NCI-H2196 treated with DMSO at 0.1 percent for 48 hours (cell line): ENCODE data around the gene CDX2.
"Not testable (repeated sequence)": the region's sequence is repeated elsewhere in the genome, so short reads cannot be mapped to it uniquely, and the experiment has no call there.

ENCODE experiments used
- DNase-seq: peaks from one replicate; lab custom pipeline; 2025; ENCODE audit not compliant: unreplicated experiment; lab: John Stamatoyannopoulos, UW

The CDX2 gene

DNA sequence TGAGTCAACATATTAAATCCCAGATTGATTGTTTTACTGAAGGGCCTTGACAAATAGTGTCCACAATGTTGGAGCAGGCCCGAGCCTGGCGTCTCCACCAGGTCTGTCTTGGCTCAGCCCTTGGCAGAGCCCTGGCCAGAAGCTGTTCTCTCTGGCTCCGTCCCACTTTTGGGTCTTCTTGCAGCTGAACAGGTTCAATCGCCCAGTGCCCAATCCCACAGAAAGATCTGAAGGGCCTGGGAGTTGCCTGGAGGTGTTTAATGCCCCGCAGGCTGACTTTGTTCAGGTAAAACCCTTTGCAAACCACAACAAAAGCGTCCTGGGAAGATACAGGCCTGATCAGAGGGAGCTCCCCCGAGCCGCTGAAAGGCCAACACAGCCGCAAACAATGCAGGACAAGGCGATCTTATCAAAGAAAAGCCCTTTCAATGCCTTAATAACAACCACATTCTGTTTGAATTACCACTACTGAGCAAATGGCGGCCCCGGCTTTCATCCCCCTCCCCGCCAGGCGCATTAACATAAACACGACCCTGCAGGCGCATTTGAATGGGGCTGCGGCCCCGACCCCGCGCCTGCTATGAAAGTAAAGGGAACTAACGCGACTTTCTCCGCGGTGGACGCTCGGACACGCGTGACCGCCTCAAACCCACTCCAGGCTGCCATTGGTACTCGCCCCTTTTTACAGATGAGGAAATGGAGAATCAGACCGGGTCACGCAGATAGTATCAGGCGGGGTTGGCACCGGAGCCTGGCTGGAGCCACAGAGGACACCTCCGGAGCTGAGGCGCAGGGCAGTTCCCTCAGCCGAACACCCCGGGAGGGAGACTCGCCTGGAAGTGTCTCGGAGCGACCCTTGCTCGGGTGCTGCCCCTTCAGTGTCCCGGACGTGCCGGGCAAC lies 3.1 kb downstream of the CDX2 start:
- DNase-seq, result no peak

DNA sequence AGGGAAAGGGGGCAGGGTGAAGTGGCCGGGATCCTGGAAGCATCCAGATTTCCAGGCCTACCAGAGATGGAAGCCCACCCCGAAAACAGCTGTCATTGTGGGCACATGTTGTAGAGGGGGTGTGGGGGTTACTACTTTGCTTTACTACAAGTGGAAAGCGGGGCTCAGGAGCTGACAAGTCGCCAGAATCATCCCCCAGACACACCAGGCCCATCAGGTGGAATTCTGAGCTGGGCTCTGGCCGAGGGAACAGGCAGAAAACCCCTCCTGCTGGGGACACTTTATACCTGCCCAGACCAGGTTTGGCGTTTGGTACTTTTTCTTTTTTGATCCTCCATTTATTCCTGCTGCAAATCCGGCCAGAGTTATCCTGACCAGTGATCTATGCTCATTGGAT lies 3.8 kb downstream of the CDX2 start:
- no peak for DNase-seq

DNA sequence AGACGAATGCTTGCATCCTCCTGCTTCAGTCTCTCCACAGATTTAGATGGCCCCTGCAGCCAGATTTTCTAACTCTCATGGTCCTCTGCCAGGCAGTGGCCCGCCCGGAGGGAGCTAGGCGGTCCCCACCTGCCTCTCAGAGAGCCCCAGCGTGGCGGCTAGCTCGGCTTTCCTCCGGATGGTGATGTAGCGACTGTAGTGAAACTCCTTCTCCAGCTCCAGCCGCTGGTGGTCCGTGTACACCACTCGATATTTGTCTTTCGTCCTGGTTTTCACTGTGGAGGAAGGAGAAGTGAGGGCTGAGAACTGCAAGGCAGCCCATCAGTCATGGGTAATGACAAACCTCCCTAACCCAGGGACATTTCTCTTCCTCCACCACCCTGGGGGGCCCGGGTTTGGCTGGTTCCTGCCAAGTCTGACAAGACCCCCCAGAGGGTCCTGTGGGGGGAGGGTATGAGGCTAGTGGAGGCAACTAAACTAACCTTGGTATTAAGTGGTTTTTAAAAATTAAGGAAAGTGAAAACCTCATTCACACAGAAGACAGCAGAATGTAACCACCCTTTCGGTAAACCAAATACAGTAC lies 4.3 kb downstream of the CDX2 start:
- no peak for DNase-seq

DNA sequence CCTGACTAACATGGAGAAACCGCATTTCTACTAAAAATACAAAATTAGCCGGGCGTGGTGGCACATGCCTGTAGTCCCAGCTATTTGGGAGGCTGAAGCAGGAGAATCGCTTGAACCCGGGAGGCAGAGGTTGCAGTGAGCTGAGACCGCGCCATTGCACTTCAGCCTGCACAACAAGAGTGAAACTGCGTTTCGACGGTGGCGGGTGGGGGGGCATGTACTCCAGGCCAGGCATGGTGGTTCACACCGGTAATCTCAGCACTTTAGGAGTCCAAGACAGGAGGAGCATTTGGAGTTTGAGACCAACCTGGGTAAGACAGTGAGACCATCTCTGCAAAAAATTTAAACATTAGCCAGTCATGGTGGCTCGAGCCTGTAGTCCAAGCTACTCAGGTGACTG lies 4.9 kb downstream of the CDX2 start:
- DNase-seq, result not testable (repeated sequence)

DNA sequence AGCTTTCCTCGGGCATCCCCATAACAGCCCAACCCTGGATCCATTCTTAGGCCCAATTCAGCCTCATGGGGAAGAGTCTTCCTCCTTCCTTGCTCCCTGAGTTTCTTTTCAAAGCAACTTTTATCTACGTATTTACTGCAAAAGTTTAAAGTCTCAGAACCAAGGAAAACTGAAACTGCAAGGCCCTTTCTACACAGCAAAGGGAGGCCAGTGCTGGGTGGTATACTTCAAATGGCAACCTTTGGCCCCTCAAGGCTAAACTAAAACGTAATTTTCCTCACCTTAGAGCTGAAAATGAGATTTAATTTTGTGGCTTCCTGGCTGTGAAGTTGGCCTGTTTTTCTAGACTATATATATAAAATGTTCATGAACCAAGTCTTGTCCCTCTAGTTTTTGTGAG lies 5.6 kb downstream of the CDX2 start:
- DNase-seq, result no peak

DNA sequence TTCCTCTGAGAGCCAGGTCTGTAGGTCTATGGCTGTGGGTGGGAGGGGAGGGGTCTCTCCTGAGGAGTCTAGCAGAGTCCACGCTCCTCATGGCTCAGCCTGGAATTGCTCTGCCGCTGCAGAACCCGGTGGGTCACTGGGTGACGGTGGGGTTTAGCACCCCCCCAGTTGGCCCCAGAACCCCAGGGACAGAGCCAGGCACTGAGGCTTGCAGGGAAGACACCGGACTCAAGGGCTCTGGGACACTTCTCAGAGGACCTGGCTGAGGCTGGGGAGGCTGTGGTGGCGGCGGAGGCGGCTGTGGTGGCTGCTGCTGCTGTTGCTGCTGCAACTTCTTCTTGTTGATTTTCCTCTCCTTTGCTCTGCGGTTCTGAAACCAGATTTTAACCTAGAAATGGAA lies 6.1 kb downstream of the CDX2 start:
- no peak for DNase-seq

DNA sequence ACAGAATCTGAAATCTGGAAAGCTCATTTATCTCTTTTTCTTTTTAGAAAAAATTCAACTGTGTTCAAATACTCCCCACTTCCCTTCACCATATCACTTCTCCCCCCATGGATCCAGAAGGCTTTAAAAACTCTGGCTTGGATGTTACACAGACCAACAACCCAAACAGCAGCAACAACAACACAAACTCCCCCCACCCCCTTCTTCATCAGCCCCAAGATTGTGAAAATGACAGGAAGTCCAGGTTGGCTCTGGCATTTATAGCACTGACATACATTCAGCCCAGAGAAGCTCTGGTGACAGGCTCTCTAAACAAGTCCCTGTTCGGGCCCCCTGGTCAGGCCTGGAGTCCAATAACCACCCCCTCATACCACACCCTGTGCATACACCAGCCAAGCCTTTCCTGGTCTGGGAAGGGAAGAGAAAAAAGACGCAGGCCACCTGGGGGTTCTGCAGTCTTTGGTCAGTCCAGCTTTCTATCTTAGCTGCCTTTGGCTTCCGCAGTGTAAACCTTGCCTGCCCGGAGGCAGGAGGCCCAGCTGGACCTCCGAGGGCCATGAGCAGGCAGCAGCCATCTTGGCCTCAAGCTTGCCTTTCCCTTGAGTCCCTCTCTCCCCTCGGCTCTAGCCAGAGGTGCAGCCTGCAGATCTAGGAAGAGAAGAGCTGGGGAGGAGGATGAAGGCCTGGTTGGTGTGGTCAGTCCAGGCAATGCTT lies 6.8 kb downstream of the CDX2 start:
- no peak for DNase-seq

DNA sequence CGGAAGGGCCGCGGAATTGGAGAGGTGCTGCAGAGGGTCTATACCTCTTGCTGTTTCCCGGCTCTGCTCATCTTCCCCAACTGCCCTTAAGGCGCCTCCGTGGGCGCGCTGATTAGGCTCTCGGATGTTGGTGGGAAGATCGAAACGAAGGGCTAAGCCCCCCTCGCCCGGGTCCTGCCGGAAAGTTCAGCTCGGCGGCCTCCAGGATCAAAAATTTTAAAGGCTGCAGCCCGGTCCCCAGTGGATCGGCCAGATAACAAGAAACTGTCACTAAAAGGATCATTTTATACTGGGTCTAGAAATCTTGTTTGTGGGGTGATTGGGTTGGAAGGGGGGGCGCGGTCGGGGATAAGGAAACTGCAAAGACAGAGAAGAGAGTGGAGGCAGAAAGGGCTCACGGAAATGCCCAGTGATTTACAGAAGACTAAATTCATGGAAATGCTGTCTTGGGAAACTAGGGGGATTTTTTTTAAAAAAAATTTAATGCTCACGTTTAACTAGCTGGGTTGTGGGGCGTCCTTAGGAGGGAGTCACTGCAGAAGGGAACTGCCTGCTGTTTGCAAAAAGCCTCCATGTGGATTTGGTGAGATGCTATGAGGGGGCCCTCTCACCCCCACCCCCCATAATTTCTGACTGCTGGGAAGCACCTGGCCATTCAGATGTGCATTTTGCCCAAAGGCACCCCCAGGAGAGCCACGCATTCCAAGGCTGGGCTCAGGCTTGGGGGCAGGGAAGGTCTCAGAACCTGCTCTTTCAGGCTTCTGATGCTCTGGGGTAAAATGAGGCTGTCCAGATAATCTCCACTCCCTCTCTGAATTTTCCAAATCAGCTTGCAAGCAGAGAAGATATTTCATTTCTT lies 7.7 kb downstream of the CDX2 start:
- no peak for DNase-seq

DNA sequence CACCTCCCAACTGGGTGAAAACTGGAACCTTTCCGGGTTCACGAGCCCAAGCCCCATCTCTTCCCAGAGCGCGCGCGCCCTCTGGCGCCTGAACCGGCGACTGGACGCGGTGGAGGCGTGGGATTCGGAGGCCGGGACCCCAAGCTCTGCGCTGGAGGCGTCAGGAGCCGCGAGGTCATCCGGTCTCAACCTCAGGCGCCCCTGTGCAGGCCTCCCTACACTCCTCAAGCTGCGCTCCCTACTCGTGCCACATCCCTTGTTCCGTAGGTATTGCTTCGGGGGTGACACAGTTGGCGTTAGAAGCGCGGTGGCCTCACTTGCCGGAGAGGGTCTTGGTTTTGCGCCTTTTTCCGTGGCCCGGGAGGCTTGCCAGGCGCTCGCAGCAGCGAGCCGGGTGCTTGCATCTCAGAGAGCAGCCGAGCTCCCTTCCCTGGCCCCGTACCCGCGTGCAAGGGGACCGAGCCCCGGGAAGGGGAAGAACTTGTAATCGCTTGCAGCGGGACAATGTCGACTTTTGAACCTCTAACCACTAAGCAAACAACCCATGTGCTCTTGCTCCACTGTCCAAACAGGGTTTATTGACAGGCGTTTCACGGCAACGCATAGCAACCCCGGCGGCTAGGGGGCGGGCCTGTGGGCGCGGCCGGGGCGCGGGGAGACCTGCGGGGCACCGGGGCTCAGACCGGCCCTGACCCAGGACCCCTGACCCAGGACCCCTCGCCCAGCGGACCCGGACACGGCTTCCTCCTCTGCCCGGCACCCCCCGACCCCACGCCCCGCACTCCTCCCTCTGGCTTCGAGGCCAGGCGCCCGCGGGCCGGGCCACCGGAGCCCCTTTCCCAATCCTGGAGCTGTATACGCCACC lies 8.5 kb downstream of the CDX2 start:
- DNase-seq, result peak; percentile 12

DNA sequence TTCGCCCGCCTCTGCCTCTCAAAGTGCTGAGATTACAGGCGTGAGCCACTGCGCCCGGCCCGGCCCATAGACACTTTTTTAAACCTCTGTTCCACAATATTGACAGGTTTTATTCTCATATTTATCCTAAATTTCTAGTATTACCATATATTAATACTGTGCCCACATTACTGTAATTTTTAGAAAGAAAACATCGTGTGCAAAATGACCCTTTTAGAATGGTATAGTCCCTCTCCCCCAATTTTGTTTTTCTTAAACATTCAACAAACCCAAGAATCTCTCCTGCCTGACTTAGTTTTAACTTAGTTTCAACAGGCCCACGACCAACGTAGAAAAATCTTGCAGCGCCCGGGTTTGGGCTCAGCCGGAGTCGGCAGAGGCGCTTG lies 9.1 kb downstream of the CDX2 start:
- no peak for DNase-seq

DNA sequence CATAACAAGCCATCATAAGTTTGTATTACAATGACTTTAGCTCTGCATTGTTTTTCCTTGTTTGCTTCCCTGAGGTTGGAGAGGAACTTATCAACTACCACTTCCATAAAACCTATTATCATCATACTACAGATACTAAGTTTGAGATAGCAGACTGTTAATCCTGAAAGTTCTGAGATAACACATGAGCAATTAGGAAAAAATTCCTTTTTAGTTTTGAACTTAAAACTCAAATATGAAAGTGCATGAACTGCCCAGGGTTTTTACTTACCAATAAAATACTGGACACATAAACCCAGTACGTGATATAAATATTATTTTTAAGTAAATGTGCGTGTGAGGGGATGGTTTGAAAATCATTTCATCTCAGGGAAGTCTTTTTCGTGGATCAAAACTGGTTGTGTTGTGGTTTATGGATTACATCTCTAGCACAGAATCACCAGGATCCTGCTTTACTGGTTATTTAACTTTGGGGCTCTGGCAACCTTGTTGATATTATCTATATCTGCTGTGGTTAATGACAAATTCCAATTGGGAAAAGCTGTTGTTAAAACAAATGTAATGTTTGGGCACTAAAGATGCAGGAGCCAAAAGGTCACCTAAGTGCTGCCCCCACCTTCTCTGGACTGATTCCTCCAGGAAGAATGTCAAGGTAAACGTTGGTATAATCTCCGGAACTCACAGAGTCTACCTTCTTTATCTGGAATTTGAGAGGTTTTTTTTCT lies 12.4 kb downstream of the CDX2 start:
- DNase-seq, result no peak

DNA sequence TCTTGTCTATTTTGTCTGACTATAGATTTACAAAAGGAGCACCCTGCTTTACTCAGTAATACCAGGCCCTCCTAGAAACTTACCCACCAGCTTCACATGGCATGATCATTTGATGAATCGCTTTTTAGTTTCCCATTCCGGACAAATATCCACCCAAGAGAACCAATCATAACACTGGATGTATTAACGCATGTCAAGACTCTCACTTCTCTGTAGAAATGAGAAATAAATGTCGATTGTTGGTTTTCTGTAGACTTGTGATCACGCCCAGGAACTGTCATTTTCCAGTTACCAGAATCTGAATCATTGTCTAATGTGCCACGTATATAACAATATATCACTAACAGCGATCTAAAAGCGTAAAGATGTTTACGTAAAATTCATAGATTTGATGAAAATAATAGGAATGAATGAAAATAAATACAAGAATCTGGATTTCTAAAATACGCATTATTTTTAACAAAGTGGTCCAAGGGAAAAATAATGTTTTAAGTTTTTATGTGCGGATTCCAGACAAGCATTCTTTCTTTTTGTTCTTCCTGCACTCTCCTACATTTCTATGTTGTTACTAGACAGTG lies 14.0 kb downstream of the CDX2 start:
- no peak for DNase-seq

DNA sequence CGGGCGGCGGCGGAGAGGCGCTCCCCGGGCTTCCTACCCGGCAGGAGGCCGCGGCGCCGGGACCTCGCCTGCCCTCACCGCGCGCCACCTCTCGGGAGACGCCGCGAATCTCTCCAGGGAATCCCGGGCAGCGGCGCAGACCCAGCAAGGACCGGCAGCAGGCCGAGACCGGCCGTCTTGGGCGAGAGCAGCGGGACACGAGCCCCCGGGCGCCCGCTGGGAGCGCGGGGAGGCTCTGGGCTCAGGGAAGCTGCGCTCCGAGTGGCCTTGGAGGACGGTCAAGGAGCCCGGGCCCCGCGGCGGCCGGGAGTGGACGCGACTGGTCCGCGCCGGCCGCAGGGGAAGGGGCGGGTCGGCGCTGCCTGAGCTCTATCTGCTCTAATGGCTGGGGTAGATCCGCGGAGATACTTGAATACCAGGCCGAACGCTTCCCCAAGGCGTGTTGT lies 14.7 kb downstream of the CDX2 start:
- DNase-seq, result no peak

DNA sequence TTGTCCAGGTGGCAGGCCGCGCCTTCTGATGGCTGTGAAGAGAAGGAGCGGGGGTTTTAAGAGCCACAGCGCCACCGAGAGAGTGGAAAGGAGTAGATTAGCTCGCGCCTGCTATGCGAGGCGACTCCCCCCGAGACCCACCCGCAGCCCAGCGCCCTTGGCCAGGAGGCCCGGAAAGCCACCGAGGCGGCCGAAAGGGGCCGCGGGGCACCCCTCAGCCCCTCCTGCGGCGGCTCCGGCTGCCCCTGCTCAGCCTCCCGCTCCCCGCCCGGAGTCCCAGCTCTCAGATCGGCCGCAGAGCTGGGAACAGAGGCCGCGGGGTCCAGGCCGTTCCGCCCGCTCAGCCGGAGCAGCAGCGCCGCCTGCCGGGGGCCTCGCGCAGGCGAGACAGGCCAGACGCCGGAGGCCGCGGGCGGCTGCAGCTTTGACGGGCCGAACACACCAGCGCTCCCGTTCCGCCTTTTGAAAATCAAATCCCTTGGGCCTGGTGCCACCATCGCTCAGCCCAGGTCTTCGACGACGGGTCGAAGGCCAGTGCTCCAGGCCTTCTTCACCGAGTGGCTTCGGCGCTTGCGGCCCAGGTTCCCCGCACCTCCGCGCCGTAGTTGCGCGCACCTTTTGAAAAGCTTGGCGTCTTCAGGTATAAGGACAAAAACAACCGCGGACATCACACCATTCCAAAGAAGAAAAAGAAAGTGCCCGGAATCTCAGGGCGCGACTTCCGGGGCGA lies 15.3 kb downstream of the CDX2 start:
- peak; percentile 45 for DNase-seq

DNA sequence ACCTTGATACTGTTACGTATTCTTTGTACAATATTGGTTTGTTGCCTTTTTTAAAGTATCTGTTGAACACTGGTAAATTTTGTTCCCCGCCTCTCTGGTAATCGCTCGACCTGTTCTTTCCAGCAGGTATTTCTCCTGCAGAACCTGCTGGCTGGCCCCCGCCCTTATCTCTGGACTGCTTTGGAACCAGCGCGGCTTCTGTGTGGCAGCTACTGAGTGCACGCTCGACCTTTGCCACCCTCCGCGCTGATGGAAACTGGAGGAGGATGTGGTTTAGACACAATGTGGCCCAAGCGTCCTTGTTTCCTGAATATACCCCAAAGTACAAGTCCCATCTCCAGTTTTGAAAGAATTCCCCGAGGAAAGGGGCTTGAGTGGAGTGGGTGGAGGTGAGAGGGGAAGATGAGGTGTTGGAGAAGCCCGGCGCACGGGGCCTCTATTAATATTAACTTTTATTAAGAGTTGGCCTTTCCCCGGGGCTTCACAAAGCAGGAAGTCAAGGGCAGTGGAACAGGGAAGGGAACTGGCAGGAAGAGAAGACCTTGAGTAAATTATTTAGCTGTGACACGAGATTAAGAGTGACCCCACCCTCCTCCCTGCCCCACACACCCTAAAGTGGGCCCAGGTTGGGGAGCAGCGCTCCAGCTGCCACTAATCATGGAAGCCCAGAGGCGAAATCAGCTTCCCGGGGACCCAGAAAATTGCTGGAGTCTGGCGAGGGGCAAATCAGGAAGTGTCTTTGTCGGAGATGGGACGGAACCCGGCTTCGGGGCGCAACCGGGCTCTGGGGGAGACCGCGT lies 16.0 kb downstream of the CDX2 start:
- no peak for DNase-seq

DNA sequence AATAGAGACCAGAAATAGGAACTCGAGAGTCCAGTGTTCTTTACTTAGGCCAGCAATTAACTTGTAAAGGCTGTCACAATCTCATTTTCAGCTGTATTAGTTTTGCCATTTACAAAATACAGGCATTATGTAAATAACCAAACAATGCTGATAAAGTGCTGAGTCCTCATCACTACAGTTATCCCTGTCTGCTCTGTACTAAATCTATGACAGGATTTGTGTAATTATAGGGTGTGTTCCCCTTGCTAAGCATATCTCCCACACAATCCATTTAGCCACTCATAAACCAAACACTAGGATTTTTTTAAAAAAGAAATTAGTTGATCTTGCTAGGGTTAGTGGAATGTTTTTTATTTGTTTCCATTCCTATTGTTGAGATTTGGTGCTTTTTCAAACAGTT lies 26.1 kb downstream of the CDX2 start:
- DNase-seq, result no peak

DNA sequence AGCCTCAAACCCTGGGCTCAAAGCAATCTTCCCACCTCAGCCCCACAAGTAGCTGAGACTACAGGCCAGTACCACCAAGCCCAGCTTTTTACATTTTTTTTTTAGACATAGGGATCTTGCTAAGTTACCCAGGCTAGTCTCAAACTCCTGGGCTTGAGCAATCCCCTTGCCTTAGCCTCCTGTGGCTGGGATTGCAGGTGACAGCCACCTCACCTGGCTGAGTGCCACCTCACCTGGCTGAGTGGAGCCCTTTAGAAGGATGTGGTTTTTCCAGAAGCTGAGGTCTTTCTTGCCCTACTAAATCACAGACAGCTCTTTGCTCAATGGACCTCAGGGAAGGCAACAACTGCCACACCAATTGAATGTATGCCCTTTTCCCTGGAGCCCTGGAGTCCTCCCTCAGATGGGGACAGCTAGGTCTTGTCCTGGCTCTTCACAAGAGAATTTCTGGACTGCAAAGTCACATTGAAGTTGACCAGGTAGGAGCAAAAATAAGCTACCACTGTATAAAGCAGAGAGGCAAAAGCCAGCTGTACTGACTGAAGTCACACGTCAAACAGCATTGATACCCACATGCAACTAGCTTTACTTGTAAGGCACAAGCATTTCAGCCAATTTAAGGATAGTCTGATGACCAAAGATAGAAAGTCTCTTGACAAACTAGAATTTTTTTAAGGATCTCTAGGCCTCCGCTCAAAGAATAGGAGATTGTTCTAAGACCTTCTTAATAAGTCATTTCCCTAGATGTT lies 35.4 kb downstream of the CDX2 start:
- DNase-seq, result no peak
